ENCODE measurements around the gene SLC1A3.

Gene SLC1A3

DNA sequence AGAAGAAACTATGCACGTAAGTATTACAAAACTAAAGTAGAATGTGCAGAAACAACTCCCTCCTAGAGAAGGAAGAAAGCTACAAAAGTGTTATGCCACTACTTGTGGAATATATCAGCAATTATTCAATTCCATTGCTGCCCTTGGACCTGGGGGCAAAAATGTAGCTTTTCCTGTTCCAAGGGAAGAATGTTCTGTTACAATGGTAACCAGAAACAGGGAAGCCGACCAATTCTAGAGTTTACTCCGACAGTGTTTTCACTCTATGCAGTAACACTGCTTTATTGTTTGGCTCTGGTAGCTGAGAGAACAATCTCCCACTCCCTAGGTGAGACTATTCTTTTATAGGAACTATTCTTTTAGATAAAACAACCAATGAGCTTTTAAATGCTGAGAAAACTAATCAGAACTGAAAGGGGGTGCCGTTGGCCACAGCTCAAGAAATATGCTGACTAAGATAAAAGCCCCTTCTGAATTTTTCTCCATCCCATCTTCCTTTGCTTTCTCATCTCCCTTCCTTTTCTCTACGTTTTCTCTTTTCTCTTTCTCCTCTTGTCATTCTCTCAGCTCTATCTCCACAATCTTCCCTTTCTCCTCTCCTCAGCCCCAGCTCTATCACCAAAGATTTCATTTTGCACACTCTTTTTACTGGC lies 54.1 kb downstream of the SLC1A3 start:
- Mint-ChIP-seq H3K4me1 (peaks cover 11% of the 10 kb centered on the region), H3K27me3 (ENCODE audit: low read depth, poor library complexity) (no peaks in the 10 kb centered on the region), H3K4me3 (no peak overlapping the region), H3K36me3 (ENCODE audit: low read depth) (peaks cover 12% of the 10 kb centered on the region), H3K9me3 (peaks cover 13% of the 10 kb centered on the region), H3K27ac (no peak overlapping the region)
- TF ChIP-seq, protein P1, sequence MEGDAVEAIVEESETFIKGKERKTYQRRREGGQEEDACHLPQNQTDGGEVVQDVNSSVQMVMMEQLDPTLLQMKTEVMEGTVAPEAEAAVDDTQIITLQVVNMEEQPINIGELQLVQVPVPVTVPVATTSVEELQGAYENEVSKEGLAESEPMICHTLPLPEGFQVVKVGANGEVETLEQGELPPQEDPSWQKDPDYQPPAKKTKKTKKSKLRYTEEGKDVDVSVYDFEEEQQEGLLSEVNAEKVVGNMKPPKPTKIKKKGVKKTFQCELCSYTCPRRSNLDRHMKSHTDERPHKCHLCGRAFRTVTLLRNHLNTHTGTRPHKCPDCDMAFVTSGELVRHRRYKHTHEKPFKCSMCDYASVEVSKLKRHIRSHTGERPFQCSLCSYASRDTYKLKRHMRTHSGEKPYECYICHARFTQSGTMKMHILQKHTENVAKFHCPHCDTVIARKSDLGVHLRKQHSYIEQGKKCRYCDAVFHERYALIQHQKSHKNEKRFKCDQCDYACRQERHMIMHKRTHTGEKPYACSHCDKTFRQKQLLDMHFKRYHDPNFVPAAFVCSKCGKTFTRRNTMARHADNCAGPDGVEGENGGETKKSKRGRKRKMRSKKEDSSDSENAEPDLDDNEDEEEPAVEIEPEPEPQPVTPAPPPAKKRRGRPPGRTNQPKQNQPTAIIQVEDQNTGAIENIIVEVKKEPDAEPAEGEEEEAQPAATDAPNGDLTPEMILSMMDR (IDR thresholded peaks at IDR 0.05): no peak
- DNase-seq: no peak

DNA sequence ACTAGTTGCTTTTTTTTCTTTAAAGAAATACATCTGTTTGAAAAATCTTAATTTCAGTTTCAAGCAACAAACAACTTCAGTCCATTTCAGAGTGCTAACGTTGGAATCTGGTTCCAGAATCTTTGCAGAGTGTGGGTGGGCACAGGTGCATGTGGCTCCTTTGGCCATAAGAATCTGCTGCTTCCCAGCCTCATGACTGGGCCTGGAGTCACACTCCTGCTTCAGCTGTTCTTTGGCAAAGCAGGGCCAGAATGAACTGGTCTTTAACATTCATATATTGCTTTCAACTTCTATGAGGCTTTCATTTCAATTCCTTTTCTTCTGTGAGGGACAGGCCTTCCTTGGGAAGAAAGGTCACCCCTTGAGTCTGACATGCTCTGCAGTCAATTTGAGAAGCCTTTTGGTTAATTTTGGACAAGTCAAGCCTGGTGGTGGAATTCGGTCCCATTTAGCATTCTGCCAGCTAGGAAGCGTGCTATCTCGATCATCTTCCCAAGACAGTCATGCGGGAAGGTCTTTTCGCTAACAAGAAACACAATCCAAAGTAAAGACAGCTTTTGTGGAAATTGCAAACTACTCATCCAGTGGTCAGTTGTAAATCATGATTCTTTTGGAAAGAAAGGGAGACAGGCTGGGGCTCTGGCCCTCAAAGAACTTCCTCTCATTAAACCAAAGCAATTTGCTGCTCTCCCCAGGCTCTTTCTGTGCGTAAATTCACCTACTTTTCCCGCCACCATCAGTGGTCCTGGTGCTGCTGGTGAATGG lies 55.2 kb downstream of the SLC1A3 start:
- Mint-ChIP-seq H3K4me1 (peaks cover 17% of the 10 kb centered on the region), H3K27ac (no peak overlapping the region), H3K4me3 (no peak overlapping the region), H3K9me3 (peaks cover 13% of the 10 kb centered on the region), H3K36me3 (ENCODE audit: low read depth) (peaks cover 12% of the 10 kb centered on the region), H3K27me3 (ENCODE audit: low read depth, poor library complexity) (no peaks in the 10 kb centered on the region)
- DNase-seq: no peak
- TF ChIP-seq, protein P1 (IDR thresholded peaks at IDR 0.05): no peak

DNA sequence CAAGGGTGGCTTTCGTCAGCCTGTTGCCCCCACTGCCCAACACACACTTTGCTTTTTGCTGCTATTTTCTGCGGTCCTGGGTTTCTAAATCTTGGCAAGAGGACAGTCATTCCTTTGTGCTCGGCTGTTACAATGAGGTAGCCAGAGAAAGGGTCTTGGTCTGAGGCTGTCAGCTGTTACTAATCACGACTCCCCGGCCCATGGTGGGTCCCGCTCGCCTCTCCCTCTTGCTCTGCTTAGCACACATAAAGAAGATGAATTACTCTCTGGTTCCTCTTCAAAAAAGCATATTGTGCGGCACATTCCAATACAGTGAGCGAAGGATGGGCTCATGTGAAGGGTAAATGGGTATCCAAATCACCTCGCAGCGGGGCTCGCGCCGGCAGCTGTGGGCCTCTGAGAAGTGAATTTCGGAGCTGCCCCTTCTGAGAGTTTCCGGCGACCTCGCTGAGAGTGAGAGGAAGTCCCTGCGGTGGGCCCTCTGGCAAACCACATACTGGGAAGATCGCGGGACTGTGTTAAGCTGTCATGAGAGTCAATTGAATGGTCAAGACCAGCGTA lies 56.0 kb downstream of the SLC1A3 start:
- TF ChIP-seq, protein P1 (IDR thresholded peaks at IDR 0.05): no peak
- Mint-ChIP-seq H3K9me3 (peaks cover 13% of the 10 kb centered on the region), H3K27ac (no peak overlapping the region), H3K4me3 (no peak overlapping the region), H3K27me3 (ENCODE audit: low read depth, poor library complexity) (no peaks in the 10 kb centered on the region), H3K36me3 (ENCODE audit: low read depth) (peaks cover 12% of the 10 kb centered on the region), H3K4me1 (peaks cover 24% of the 10 kb centered on the region)
- no peak for DNase-seq

DNA sequence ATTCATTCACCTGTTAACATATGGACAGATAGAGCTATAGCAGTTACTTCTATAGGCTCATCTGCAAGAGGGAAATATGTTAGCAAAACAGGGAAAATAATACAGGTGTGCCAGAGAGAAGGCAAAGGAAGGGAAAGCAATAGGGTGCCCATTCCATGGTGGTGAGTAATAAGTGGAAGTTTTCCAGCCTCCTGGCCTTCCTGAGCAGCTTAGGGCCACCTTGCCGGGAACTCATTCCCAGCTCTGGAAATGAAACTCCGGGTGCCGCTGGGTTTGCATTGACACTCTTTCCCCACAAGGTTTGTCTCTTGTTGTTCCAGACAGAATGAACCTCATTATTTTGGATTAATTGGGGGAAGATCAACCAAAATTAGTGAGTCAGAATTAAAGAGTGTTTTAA lies 58.4 kb downstream of the SLC1A3 start:
- H3K4me1 Mint-ChIP-seq: peaks cover 33% of the 10 kb centered on the region
- no peak for DNase-seq
- TF ChIP-seq, protein P1 (IDR thresholded peaks at IDR 0.05): no peak
- H3K27ac Mint-ChIP-seq: no peak overlapping the region
- no peak overlapping the region for H3K4me3 Mint-ChIP-seq
- peaks cover 12% of the 10 kb centered on the region for H3K36me3 Mint-ChIP-seq (ENCODE audit: low read depth)
- H3K9me3 Mint-ChIP-seq: peaks cover 13% of the 10 kb centered on the region
- no peaks in the 10 kb centered on the region for H3K27me3 Mint-ChIP-seq (ENCODE audit: low read depth, poor library complexity)

GRCh38 chr5:36665628-36666027 lies 59.2 kb downstream of the SLC1A3 start:
- Mint-ChIP-seq H3K27me3 (ENCODE audit: low read depth, poor library complexity) (no peaks in the 10 kb centered on the region), H3K27ac (no peak overlapping the region), H3K9me3 (peaks cover 13% of the 10 kb centered on the region), H3K4me1 (peaks cover 33% of the 10 kb centered on the region), H3K36me3 (ENCODE audit: low read depth) (peaks cover 12% of the 10 kb centered on the region), H3K4me3 (no peak overlapping the region)
- TF ChIP-seq, protein P1 (IDR thresholded peaks at IDR 0.05): no peak
- DNase-seq: no peak

Data from nephron progenitor cell (in vitro differentiated cells).